Mesendoderm (in vitro differentiated cells): Measurements from ENCODE around the gene CDK5R2.

Experiments used
- DNase-seq: peaks from one replicate; pipeline ENCODE4 v3.0.0; 2013
- H2AK5ac ChIP-seq: 2 replicates; pipeline ENCODE4 v1.6.1; 2013; ENCODE audit warnings: low read length, inconsistent platforms
- H2BK120ac ChIP-seq: 2 replicates; pipeline ENCODE4 v1.6.1; 2013; ENCODE audit warnings: low read depth, mild to moderate bottlenecking, low read length, moderate library complexity, mixed read lengths
- H2BK15ac ChIP-seq: replicated peaks from 2 replicates; pipeline ENCODE4 v1.6.1; 2013; ENCODE audit warnings: low read depth, mild to moderate bottlenecking, moderate library complexity
- H2BK5ac ChIP-seq: 2 replicates; pipeline ENCODE4 v1.6.1; 2013; ENCODE audit warnings: low read length, inconsistent platforms
- H3K18ac ChIP-seq: 2 replicates; pipeline ENCODE4 v1.6.1; 2013; ENCODE audit warnings: mild to moderate bottlenecking, low read length, mixed read lengths
- H3K23ac ChIP-seq: one replicate; pipeline ENCODE4 v1.6.1; 2013; ENCODE audit warnings: low read length
- H3K27ac ChIP-seq: 2 replicates; pipeline ENCODE4 v1.5.1; 2013; ENCODE audit warnings: low read depth, mild to moderate bottlenecking, inconsistent platforms, low read length, moderate library complexity
- H3K27me3 ChIP-seq: 2 replicates; pipeline ENCODE4 v1.6.1; 2013; ENCODE audit warnings: low read length, control low read depth, mild to moderate bottlenecking, inconsistent platforms; ENCODE audit not compliant: insufficient read depth, poor library complexity
- H3K36me3 ChIP-seq: 2 replicates; pipeline ENCODE4 v1.6.1; 2013; ENCODE audit warnings: low read length, inconsistent platforms; ENCODE audit not compliant: control insufficient read depth, insufficient read depth
- H3K4ac ChIP-seq: one replicate; pipeline ENCODE4 v1.6.1; 2013; ENCODE audit warnings: low read depth, mild to moderate bottlenecking, low read length, moderate library complexity
- H3K4me1 ChIP-seq: 2 replicates; pipeline ENCODE4 v1.6.1; 2013; ENCODE audit warnings: low read depth, low read length, inconsistent platforms; ENCODE audit not compliant: control insufficient read depth
- H3K4me2 ChIP-seq: 2 replicates; pipeline ENCODE4 v1.6.1; 2013; ENCODE audit warnings: low read length
- H3K4me3 ChIP-seq: 2 replicates; pipeline ENCODE4 v1.5.1; 2013; ENCODE audit warnings: mild to moderate bottlenecking, low read length
- H3K56ac ChIP-seq: one replicate; pipeline ENCODE4 v1.6.1; 2013; ENCODE audit warnings: low read length
- H3K79me1 ChIP-seq: 2 replicates; pipeline ENCODE4 v1.6.1; 2013; ENCODE audit warnings: low read length, inconsistent platforms
- H3K79me2 ChIP-seq: 2 replicates; pipeline ENCODE4 v1.6.1; 2013; ENCODE audit warnings: mild to moderate bottlenecking, low read length; ENCODE audit not compliant: control insufficient read depth, insufficient read depth
- H3K9ac ChIP-seq: 2 replicates; pipeline ENCODE4 v1.6.1; 2013; ENCODE audit warnings: low read length, inconsistent platforms
- H4K5ac ChIP-seq: one replicate; pipeline ENCODE4 v1.6.1; 2013; ENCODE audit warnings: low read length
- H4K8ac ChIP-seq: one replicate; pipeline ENCODE4 v1.6.1; 2013; ENCODE audit warnings: low read depth, mild to moderate bottlenecking, control low read depth, low read length, moderate library complexity
- WGBS: extraction: QIAGEN DNeasy Blood & Tissue Kit; methylation state at CpG from one replicate; pipeline ENCODE4 v1.1.7; 2013; ENCODE audit warnings: low lambda C conversion rate, missing lambda C conversion rate; ENCODE audit not compliant: insufficient coverage; ENCODE audit errors: extremely low coverage; 5-methylcytosine and 5-hydroxymethylcytosine counted together

The CDK5R2 gene

DNA sequence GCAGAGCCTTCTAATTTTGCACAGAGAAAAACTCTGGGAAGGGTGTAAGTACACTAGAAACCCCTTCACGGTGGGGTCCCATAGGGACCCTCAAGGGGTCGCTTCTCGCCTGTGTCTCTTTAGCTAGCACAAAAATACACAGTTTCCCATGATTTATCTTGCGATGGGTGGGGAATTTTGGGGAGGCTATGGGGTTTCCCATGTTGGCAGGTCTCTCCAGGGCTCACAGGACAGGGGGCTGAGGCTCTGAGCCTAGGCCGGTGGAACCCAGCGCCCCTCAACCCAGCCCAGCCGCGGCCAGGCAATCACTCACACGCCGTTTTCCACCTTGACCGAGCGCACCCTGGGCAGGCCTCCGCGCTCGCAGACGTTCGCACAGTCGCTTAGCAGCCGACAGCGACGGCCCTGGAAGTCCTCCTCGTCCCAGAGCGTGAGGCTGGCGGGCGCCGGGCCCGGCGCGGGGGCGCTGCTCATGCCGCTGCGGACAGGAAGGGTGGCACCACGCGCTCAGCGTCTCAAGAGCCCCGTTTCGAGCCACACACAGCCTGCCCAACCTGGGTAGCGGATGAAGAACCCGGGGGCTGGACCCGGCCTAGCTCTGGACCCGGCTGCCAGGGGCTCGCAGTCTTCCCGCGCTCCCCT is 33.4 kb downstream of the CDK5R2 start:
- peak; percentile 28 for DNase-seq
- peaks cover 68% of the 10 kb centered on the region for H3K27me3 ChIP-seq
- no peak overlapping the region for H3K4me3 ChIP-seq
- no peak overlapping the region for H2AK5ac ChIP-seq
- H3K18ac ChIP-seq = no peak overlapping the region
- H3K27ac ChIP-seq = no peak overlapping the region
- H3K79me2 ChIP-seq = no peaks in the 10 kb centered on the region
- no peak overlapping the region for H2BK120ac ChIP-seq
- peak overlapping the region; percentile 58 for H3K9ac ChIP-seq
- H3K4me2 ChIP-seq = no peak overlapping the region
- no peak overlapping the region for H2BK15ac ChIP-seq
- H3K23ac ChIP-seq = peak overlapping the region; percentile 94
- WGBS = no CpG with 5 or more reads among the region's 44 CpGs
- H3K4me1 ChIP-seq = peaks cover 16% of the 10 kb centered on the region
- no peak overlapping the region for H3K4ac ChIP-seq
- no peaks in the 10 kb centered on the region for H3K36me3 ChIP-seq
- no peak overlapping the region for H2BK5ac ChIP-seq
- H3K56ac ChIP-seq = peak overlapping the region; percentile 78
- H3K79me1 ChIP-seq = no peaks in the 10 kb centered on the region
- no peak overlapping the region for H4K5ac ChIP-seq
- H4K8ac ChIP-seq = no peak overlapping the region

DNA sequence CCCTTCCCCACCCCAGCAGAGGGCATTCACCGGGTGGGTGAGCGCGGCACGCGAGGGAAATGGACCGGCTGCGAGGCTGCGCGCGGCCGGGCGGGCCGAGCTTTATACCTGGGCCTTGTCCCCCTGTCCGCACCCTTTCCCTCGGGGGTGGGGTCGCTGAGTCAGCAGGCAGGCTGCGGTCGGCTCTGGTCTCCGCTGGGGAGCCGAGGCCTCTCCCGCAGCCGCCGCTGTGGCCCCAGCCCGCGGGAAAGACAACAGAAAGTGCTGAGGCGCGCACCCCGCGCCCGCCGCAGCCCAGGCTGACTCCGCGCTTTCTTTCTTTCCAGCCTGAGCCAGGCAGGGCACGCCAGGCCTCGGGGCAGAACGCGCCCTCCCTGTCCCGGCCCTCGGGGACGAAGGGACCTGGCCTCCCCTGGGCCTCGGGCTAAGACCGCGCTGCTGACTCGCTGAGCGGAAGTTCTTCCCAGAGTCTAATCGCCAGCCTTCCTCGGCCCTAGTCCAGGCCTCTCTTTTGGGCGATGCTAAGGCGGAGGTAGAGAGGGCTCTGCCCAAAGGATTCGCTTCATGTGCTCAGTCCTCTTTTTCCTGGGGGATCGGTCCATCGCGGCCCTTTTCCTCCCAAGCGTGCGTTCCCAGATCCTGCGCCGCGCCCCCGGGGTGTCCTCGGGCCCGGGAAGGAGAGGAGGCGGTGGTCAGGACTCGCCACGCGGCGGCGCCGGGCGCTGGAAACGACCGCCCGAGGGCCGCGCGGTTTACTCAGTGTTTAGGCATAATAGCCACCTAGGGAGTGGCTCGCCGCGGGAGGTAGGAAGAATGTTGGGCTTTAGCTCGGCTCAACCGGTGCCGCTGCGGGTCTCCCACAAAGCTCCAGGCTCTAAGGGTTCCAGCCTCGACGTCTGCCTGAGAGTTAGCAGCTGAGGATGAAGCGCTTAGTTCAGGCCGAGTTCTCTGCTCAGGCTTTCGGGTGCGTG is 34.2 kb downstream of the CDK5R2 start, which contains the start of gene CRYBA2:
CRYBA2 (minus strand) TSS at position 78 of the 971 bp plus-strand sequence. CDS start 246 bp downstream, outside the sequence.
- Histone ChIP-seq H3K18ac (no peak within 1 kb of the TSS), H3K56ac (peak within 1 kb of the TSS; percentile 78), H3K4me1 (peaks cover 24% of the 10 kb centered on the region), H2BK120ac (no peak within 1 kb of the TSS), H3K4me3 (no peak within 1 kb of the TSS), H3K79me2 (no peaks in the 10 kb centered on the region), H3K4ac (no peak within 1 kb of the TSS), H2BK15ac (no peak within 1 kb of the TSS), H2AK5ac (no peak within 1 kb of the TSS), H3K23ac (peak within 1 kb of the TSS; percentile 94), H4K5ac (no peak within 1 kb of the TSS), H4K8ac (no peak within 1 kb of the TSS), H2BK5ac (no peak within 1 kb of the TSS), H3K4me2 (peak within 1 kb of the TSS; percentile 31), H3K27ac (no peak within 1 kb of the TSS), H3K36me3 (no peaks in the 10 kb centered on the region), H3K27me3 (peaks cover 65% of the 10 kb centered on the region), H3K9ac (peak within 1 kb of the TSS; percentile 58), H3K79me1 (no peaks in the 10 kb centered on the region)
- WGBS = no CpG with 5 or more reads among the region's 88 CpGs
- peak; percentile 40 for DNase-seq

DNA sequence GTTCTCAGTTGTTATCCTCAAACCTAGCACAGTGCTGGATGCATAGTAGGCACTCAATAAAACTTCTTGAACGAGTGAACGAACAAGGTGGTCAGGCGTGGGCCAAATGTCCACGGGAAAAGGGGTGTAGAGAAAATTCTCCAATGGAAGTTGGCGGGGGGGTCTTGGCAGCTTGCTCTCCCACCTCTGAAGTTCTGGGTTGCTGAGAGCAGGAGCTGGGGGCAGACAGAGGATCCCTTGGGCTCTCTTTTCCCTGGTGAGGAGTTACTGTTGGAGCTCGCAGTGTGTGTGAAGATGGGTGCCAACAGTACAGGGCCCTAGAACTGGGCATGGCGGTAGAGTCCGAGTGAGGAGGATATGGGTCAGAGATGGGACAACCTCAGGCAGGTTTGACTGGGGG is 36.1 kb downstream of the CDK5R2 start:
- no CpG with 5 or more reads among the region's 8 CpGs for WGBS
- no peak overlapping the region for H3K18ac ChIP-seq

GRCh38 chr2:218995972-218996711 is 36.7 kb downstream of the CDK5R2 start:
- Histone ChIP-seq H3K27ac (no peak overlapping the region), H3K27me3 (peaks cover 43% of the 10 kb centered on the region), H3K4me2 (peak overlapping the region; percentile 30), H2BK120ac (no peak overlapping the region), H3K4me1 (peaks cover 37% of the 10 kb centered on the region), H3K56ac (peak overlapping the region; percentile 87), H3K79me1 (no peaks in the 10 kb centered on the region), H3K18ac (peak overlapping the region; percentile 2), H4K5ac (no peak overlapping the region), H3K79me2 (no peaks in the 10 kb centered on the region), H3K23ac (peak overlapping the region; percentile 15), H3K9ac (peak overlapping the region; percentile 60), H2BK5ac (peak overlapping the region; percentile 20), H4K8ac (no peak overlapping the region), H3K4me3 (no peak overlapping the region), H2BK15ac (no peak overlapping the region), H3K36me3 (no peaks in the 10 kb centered on the region), H2AK5ac (no peak overlapping the region), H3K4ac (peak overlapping the region; percentile 44)
- DNase-seq = peak; percentile 91
- WGBS = no CpG with 5 or more reads among the region's 43 CpGs

More for the DNA sequence above, 36.1 kb downstream of the CDK5R2 start:
- Histone ChIP-seq H2AK5ac (no peak overlapping the region), H3K23ac (no peak overlapping the region), H3K79me2 (no peaks in the 10 kb centered on the region), H3K4me2 (no peak overlapping the region), H2BK120ac (no peak overlapping the region), H3K79me1 (no peaks in the 10 kb centered on the region), H2BK5ac (no peak overlapping the region), H4K5ac (no peak overlapping the region), H2BK15ac (no peak overlapping the region), H4K8ac (no peak overlapping the region), H3K4ac (no peak overlapping the region), H3K27ac (no peak overlapping the region), H3K4me3 (no peak overlapping the region), H3K27me3 (peaks cover 49% of the 10 kb centered on the region), H3K36me3 (no peaks in the 10 kb centered on the region), H3K9ac (no peak overlapping the region), H3K56ac (no peak overlapping the region), H3K4me1 (peaks cover 32% of the 10 kb centered on the region)
- DNase-seq = no peak

GRCh38 chr2:218996937-218997336 is 37.5 kb downstream of the CDK5R2 start:
- Histone ChIP-seq H3K4ac (peak overlapping the region; percentile 44), H3K79me2 (no peaks in the 10 kb centered on the region), H3K4me2 (no peak overlapping the region), H2BK15ac (no peak overlapping the region), H2BK120ac (peak overlapping the region; percentile 3), H3K79me1 (no peaks in the 10 kb centered on the region), H2AK5ac (peak overlapping the region; percentile 99), H4K5ac (no peak overlapping the region), H3K27me3 (peaks cover 37% of the 10 kb centered on the region), H3K18ac (peak overlapping the region; percentile 68), H4K8ac (no peak overlapping the region), H3K4me3 (no peak overlapping the region), H2BK5ac (peak overlapping the region; percentile 31), H3K27ac (no peak overlapping the region), H3K4me1 (peaks cover 37% of the 10 kb centered on the region), H3K23ac (no peak overlapping the region), H3K36me3 (no peaks in the 10 kb centered on the region), H3K9ac (no peak overlapping the region), H3K56ac (peak overlapping the region; percentile 87)
- no peak for DNase-seq
- WGBS = no CpG with 5 or more reads among the region's 4 CpGs
